WTC11 (cell line): ENCODE data around the gene OR5B12.

Experiments
- CTCF ChIP-seq: fragments of 200-600 bp; IDR thresholded peaks from 2 replicates; pipeline ENCODE4 v1.8.0; 2022; ENCODE audit warnings: antibody characterized with exemption
- ETV6 ChIP-seq: sonication (generic); formaldehyde crosslinking; IDR thresholded peaks from 2 replicates; pipeline ENCODE4 v1.8.1; 2022; ENCODE audit warnings: mild to moderate bottlenecking, missing genetic modification reagents
- MLX ChIP-seq: sonication (generic); formaldehyde crosslinking; IDR thresholded peaks from 2 replicates; pipeline ENCODE4 v1.8.1; 2023; ENCODE audit warnings: mild to moderate bottlenecking, missing genetic modification reagents, moderate library complexity
- NR1H2 ChIP-seq: sonication (generic); formaldehyde crosslinking; IDR thresholded peaks from 2 replicates; pipeline ENCODE4 v1.9.0; 2021; ENCODE audit warnings: mild to moderate bottlenecking, moderate library complexity, missing genetic modification reagents
- PREB ChIP-seq: sonication (generic); formaldehyde crosslinking; IDR thresholded peaks from 2 replicates; pipeline ENCODE4 v1.8.1; 2022; ENCODE audit warnings: mild to moderate bottlenecking, missing genetic modification reagents, moderate library complexity, borderline replicate concordance
- ZNF263 ChIP-seq: sonication (generic); formaldehyde crosslinking; IDR thresholded peaks from 2 replicates; pipeline ENCODE4 v1.8.1; 2022; ENCODE audit warnings: low read depth, mild to moderate bottlenecking, moderate library complexity, missing genetic modification reagents

GRCh38 chr11:58451585-58451984 is 9.5 kb upstream of the OR5B12 start:
- TF ChIP-seq MLX (CRISPR knock-in tag) (no peak), ZNF263 (CRISPR knock-in tag) (no peak), PREB (no peak), ETV6 (CRISPR knock-in tag) (no peak), CTCF (no peak), NR1H2 (no peak)
